ENCODE data around the gene CD34.

The CD34 gene

GRCh38 chr1:207853372-207853757 is 57.6 kb downstream of the CD34 start:
- DNase-seq (ENCODE audit: low spot score) = no peak

GRCh38 chr1:207852576-207853371 is 58.2 kb downstream of the CD34 start:
- no peak for DNase-seq (ENCODE audit: low spot score)

- DNase-seq (ENCODE audit: low spot score) = no peak
Measured at GRCh38 chr1:207851696-207852095, 59.2 kb downstream of the CD34 start.

- no peak for DNase-seq (ENCODE audit: low spot score)
Measured at GRCh38 chr1:207850621-207851407, 60.1 kb downstream of the CD34 start.

- DNase-seq (ENCODE audit: low spot score) = no peak
Measured at GRCh38 chr1:207849646-207850045, 61.3 kb downstream of the CD34 start.

GRCh38 chr1:207849016-207849415 is 61.9 kb downstream of the CD34 start:
- no peak for DNase-seq (ENCODE audit: low spot score)

- DNase-seq (ENCODE audit: low spot score) = no peak
Measured at GRCh38 chr1:207848234-207848633, 62.7 kb downstream of the CD34 start.

- no peak for DNase-seq (ENCODE audit: low spot score)
Measured at GRCh38 chr1:207847116-207847515, 63.8 kb downstream of the CD34 start.

GRCh38 chr1:207845109-207845508 is 65.8 kb downstream of the CD34 start:
- peak; percentile 87 for DNase-seq (ENCODE audit: low spot score)

- no peak for DNase-seq (ENCODE audit: low spot score)
Measured at GRCh38 chr1:207844371-207844770, 66.6 kb downstream of the CD34 start.

GRCh38 chr1:207842506-207842905 is 68.4 kb downstream of the CD34 start:
- DNase-seq (ENCODE audit: low spot score) = no peak

GRCh38 chr1:207841901-207842300 is 69.0 kb downstream of the CD34 start:
- no peak for DNase-seq (ENCODE audit: low spot score)

GRCh38 chr1:207841293-207841692 is 69.6 kb downstream of the CD34 start:
- DNase-seq (ENCODE audit: low spot score) = no peak

- DNase-seq (ENCODE audit: low spot score) = no peak
Measured at GRCh38 chr1:207840380-207840779, 70.5 kb downstream of the CD34 start.

- DNase-seq (ENCODE audit: low spot score) = no peak
Measured at GRCh38 chr1:207839083-207839413, 71.9 kb downstream of the CD34 start.

- DNase-seq (ENCODE audit: low spot score) = no peak
Measured at GRCh38 chr1:207838156-207839082, 72.5 kb downstream of the CD34 start.

GRCh38 chr1:207837673-207838072 is 73.3 kb downstream of the CD34 start:
- no peak for DNase-seq (ENCODE audit: low spot score)

GRCh38 chr1:207836591-207837347 is 74.2 kb downstream of the CD34 start:
- no peak for DNase-seq (ENCODE audit: low spot score)

GRCh38 chr1:207835958-207836357 is 75.0 kb downstream of the CD34 start:
- no peak for DNase-seq (ENCODE audit: low spot score)

- DNase-seq (ENCODE audit: low spot score) = no peak
Measured at GRCh38 chr1:207833956-207834660, 76.8 kb downstream of the CD34 start.

- no peak for DNase-seq (ENCODE audit: low spot score)
Measured at GRCh38 chr1:207833381-207833780, 77.5 kb downstream of the CD34 start.
